GM12878 (cell line): ENCODE results near the gene SPATA18. TPM values are rescaled to one million over a fixed set of nuclear protein-coding genes. Genes with fewer than 3 reads are reported as not detected.
"Not testable (repeated sequence)": the region's sequence is repeated elsewhere in the genome, so short reads cannot be mapped to it uniquely, and the experiment has no call there.

Experiments
- ATAC-seq: fragments of 200-7000 bp; cut with Tn5 transposase; 3 replicates; pipeline ENCODE4 v1.9.1; 2020; ENCODE audit warnings: mild to moderate bottlenecking, moderate library complexity
- BruUV-seq: library from RNA; stranded (reverse); fragments of 400-500 nt; replicated peaks from 2 replicates; lab custom pipeline; 2021; lab: Mats Ljungman, UMichigan
- CTCF ChIA-PET: fragments of 300-600 bp; sonication (Branson Sonifier 250); formaldehyde crosslinking; extraction: SDS; loops from one replicate; lab custom pipeline; 2021; ENCODE audit warnings: inconsistent platforms; lab: Yijun Ruan, JAX
- POLR2A ChIA-PET: fragments of 350-600 bp; formaldehyde crosslinking; extraction: SDS; loops from one replicate; lab custom pipeline; 2021; ENCODE audit warnings: inconsistent platforms; lab: Charles Lee
- RAD21 ChIA-PET: fragments of 300-600 bp; sonication (Branson Sonifier 250); formaldehyde crosslinking; loops from one replicate; lab custom pipeline; 2023; ENCODE audit warnings: antibody characterized with exemption; ENCODE audit not compliant: unreplicated experiment; lab: Charles Lee
- SMC1A ChIA-PET: fragments of 300-600 bp; sonication (Branson Sonifier 250); formaldehyde crosslinking; loops from one replicate; lab custom pipeline; 2023; ENCODE audit not compliant: unreplicated experiment, uncharacterized antibody; lab: Charles Lee
- DNase-seq: peaks from one replicate; pipeline ENCODE4 v3.0.0-alpha.2; 2011; ENCODE audit warnings: low read depth, low spot score
- FAIRE-seq: peaks from 3 replicates; lab custom pipeline; 2011; peaks lifted over from hg19 to GRCh38; lab: Jason Lieb, UNC
- H2AFZ ChIP-seq: 2 replicates; pipeline ENCODE4 v1.6.0; 2011; ENCODE audit warnings: low read depth, low read length, control low read depth; ENCODE audit not compliant: control insufficient read depth
- H3K27ac ChIP-seq: 2 replicates; pipeline ENCODE4 v1.5.1; 2011; ENCODE audit warnings: control low read depth; ENCODE audit not compliant: control insufficient read depth, insufficient read depth
- H3K27me3 ChIP-seq, 2 experiments: replicated peaks in 1 of 2; 2 replicates each; pipeline versions ENCODE4 v1.6.0 to v1.6.1; 2011; ENCODE audit warnings: low read length in 1 of 2; ENCODE audit not compliant: control insufficient read depth in 2 of 2, insufficient read depth in 2 of 2
- H3K36me3 ChIP-seq, 2 experiments: 2 replicates each; pipeline ENCODE4 v1.5.1; 2011; ENCODE audit warnings: low read length in 1 of 2; ENCODE audit not compliant: control insufficient read depth in 2 of 2, insufficient read depth in 2 of 2
- H3K4me1 ChIP-seq: 2 replicates; pipeline ENCODE4 v1.6.1; 2011; ENCODE audit warnings: mild to moderate bottlenecking, low read length, moderate library complexity, mixed read lengths; ENCODE audit not compliant: control insufficient read depth, insufficient read depth
- H3K4me2 ChIP-seq: 2 replicates; pipeline ENCODE4 v1.6.0; 2011; ENCODE audit warnings: control low read depth; ENCODE audit not compliant: control insufficient read depth, insufficient read depth
- H3K4me3 ChIP-seq: fragments of 200-600 bp; sonication (generic); 2 replicates; pipeline ENCODE4 v1.5.1; 2016
- H3K79me2 ChIP-seq: 2 replicates; pipeline ENCODE4 v1.6.0; 2011; ENCODE audit warnings: low read length; ENCODE audit not compliant: control insufficient read depth, insufficient read depth
- H3K9ac ChIP-seq: 2 replicates; pipeline ENCODE4 v1.8.0; 2011; ENCODE audit warnings: low read length, control low read depth, mixed read lengths; ENCODE audit not compliant: control insufficient read depth, insufficient read depth
- H3K9me3 ChIP-seq: replicated peaks from 3 replicates; pipeline ENCODE4 v1.5.1; 2011; ENCODE audit warnings: mild to moderate bottlenecking, low read length; ENCODE audit not compliant: control insufficient read depth, insufficient read depth
- H4K20me1 ChIP-seq: 2 replicates; pipeline ENCODE4 v1.6.0; 2011; ENCODE audit not compliant: control insufficient read depth, insufficient read depth
- CHD1 ChIP-seq: IDR thresholded peaks from 2 replicates; pipeline ENCODE4 v1.6.1; 2012; ENCODE audit warnings: low read depth, low read length, improper control_type of control experiment
- GATAD2B ChIP-seq: fragments of 450-650 bp; conservative IDR thresholded peaks from 2 replicates; pipeline ENCODE4 v1.6.1; 2017; ENCODE audit warnings: low read depth, mild to moderate bottlenecking, moderate library complexity
- NFXL1 ChIP-seq: fragments of 450-650 bp; IDR thresholded peaks from 2 replicates; pipeline ENCODE4 v1.6.1; 2017; ENCODE audit warnings: antibody characterized with exemption, mild to moderate bottlenecking, borderline replicate concordance
- NR2F1 ChIP-seq: fragments of 450-650 bp; conservative IDR thresholded peaks from 2 replicates; pipeline ENCODE4 v1.6.1; 2017; ENCODE audit warnings: mild to moderate bottlenecking
- ZBED1 ChIP-seq: IDR thresholded peaks from 2 replicates; pipeline ENCODE4 v1.6.1; 2016; ENCODE audit warnings: borderline replicate concordance
- ZBTB40 ChIP-seq: fragments of 450-650 bp; IDR thresholded peaks from 2 replicates; pipeline ENCODE4 v1.6.1; 2016; ENCODE audit warnings: mild to moderate bottlenecking, moderate library complexity, borderline replicate concordance
- WGBS: methylation state at CpG from one replicate; pipeline ENCODE4 v1.1.6; 2016; ENCODE audit warnings: low lambda C conversion rate; ENCODE audit not compliant: insufficient replicate concordance, insufficient coverage; ENCODE audit errors: missing lambda C conversion rate; 5-methylcytosine and 5-hydroxymethylcytosine counted together
- in situ Hi-C: fragments of 300-500 bp; cut with MboI; formaldehyde crosslinking; loops from 9 replicates; pipeline ENCODE4 v1.14.3; 2018; ENCODE audit warnings: mixed read lengths
- intact Hi-C: fragments of 100-400 bp; cut with micrococcal nuclease; formaldehyde crosslinking; loops from one replicate; pipeline ENCODE4 v1.14.2; 2022; ENCODE audit not compliant: unreplicated experiment
- polyA plus RNA-seq, 11 experiments: library from polyadenylated mRNA; depleted of rRNA in 4 of 11; unstranded in 6 of 11; stranded (reverse) in 5 of 11; fragments of >200 nt; fragmentation: Nextera tagmentation in 4 of 11; fragmentation: Illumina TruSeq in 1 of 11; extraction: Ambion mirVana in 4 of 11; extraction: Trizol in 1 of 11; gene quantifications; 1 replicate in 1 of 11; 2 replicates in 10 of 11; pipeline versions ENCODE4 v1.2.1 to v1.2.3, GENCODE V29; 2011 to 2016; ENCODE audit warnings: inconsistent platforms in 2 of 11, missing spikeins in 2 of 11, low read depth in 1 of 11
- total RNA-seq, 4 experiments: library from RNA; depleted of rRNA in 3 of 4; stranded (reverse); fragments of >200 nt in 3 of 4; fragmentation: Illumina TruSeq in 1 of 4; extraction: Trizol in 1 of 4; gene quantifications; 2 replicates each; pipeline versions ENCODE4 v1.2.1 to v1.2.3, GENCODE V29; 2013 to 2021

Gene SPATA18
- total and polyA plus RNA-seq, 10 of the 15 experiments (the other 5 are each of a cell fraction or from before 2014, with no cell fraction given), result 0.39 to 4.5 (median 1.9) TPM

GRCh38 chr4:52135171-52135570 is 84.1 kb downstream of the SPATA18 start (continued):
- TF ChIP-seq NFXL1 (no peak), ZBED1 (no peak)

GRCh38 chr4:52137152-52137551 is 86.0 kb downstream of the SPATA18 start:
- H3K4me2 ChIP-seq, H3K4me3 ChIP-seq, DNase-seq, H2AFZ ChIP-seq, in situ Hi-C loops, POLR2A ChIA-PET, RAD21 ChIA-PET, H3K27ac ChIP-seq, ATAC-seq, H3K9ac ChIP-seq, FAIRE-seq, intact Hi-C loops, CTCF ChIA-PET, SMC1A ChIA-PET, H4K20me1 ChIP-seq, H3K79me2 ChIP-seq, H3K9me3 ChIP-seq, H3K4me1 ChIP-seq, H3K36me3 ChIP-seq, H3K27me3 ChIP-seq, BruUV-seq: not testable (repeated sequence)
- WGBS, result 0% methylated on average over 1 of the region's 1 CpG

GRCh38 chr4:52142816-52143215 is 91.7 kb downstream of the SPATA18 start:
- no peaks in the 10 kb centered on the region for H3K36me3 ChIP-seq
- intact Hi-C loops (no loop called here), in situ Hi-C loops (no loop called here)
- FAIRE-seq, result no peak
- TF ChIP-seq ZBTB40, result no peak
- TF ChIP-seq GATAD2B, result no peak
- TF ChIP-seq NR2F1, result no peak
- no peak for TF ChIP-seq CHD1
- no peak overlapping the region for H3K9ac ChIP-seq
- BruUV-seq, result no TSS peak
- H3K9me3 ChIP-seq, result no peaks in the 10 kb centered on the region
- no peaks in the 10 kb centered on the region for H3K27me3 ChIP-seq
- ChIA-PET RAD21 (no interaction called here), SMC1A (no interaction called here), POLR2A (no interaction called here), CTCF (no interaction called here)
- no peaks in the 10 kb centered on the region for H4K20me1 ChIP-seq
- no peak for DNase-seq
- H3K27ac ChIP-seq, result no peak overlapping the region
- no peak overlapping the region for H2AFZ ChIP-seq
- no peak overlapping the region for H3K4me2 ChIP-seq
- WGBS, result 50% methylated on average over 2 of the region's 2 CpGs
- no peaks in the 10 kb centered on the region for H3K4me1 ChIP-seq
- no peaks in the 10 kb centered on the region for H3K79me2 ChIP-seq
- no peak overlapping the region for H3K4me3 ChIP-seq
- ATAC-seq, result no peak
